ENCODE data around the gene DNLZ.

- no peak for TF ChIP-seq POLR2A (IDR thresholded peaks at IDR 0.05)
- TF ChIP-seq CTCF (IDR thresholded peaks at IDR 0.05) = no peak
Observed at GRCh38 chr9:136318776-136319241, 44.7 kb downstream of the DNLZ start.

All from adrenal gland (tissue), 5 donors.